Measurements from ENCODE around the gene SLC35F1.

The SLC35F1 gene

DNA sequence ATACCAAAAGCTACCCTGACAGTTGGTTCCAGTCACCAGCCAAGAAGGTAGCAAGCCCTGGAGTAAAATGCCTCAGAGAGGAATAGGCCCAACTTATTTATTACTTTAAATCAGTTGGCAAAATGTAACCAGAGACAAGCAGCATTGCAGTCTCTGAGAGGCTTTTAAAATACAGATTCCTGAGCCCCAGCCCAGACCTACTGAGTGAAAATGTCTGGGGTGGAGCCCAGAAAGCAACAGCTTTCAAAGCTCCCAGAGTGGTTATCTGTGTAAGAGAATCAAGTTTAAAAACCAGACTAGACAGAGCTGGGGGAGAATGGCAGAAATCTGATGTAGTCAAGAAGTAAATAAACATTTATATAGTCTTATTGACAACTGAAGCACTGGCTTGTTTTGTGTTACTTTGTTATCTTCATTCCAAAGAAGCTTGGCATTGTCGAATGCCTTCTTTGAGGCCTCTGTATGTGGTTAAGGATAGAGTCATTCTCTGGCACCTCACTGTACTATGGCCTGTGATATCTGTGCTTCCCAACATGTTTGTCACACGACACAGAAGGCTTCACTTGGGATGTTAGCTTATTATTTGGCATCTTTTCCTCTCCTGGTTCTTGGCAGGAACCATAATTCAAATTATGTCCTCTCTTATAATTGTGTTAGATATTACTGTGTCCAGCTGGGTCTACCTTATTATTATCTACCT lies 313.5 kb downstream of the SLC35F1 start:
- WGBS, 2 experiments: 95 to 97% methylated on average over 2 of the region's 2 CpGs
- Histone ChIP-seq H3K4me1 (ENCODE audit: control insufficient read depth, insufficient read depth, low read length) (no peaks in the 10 kb centered on the region), H3K36me3 (ENCODE audit: control insufficient read depth, insufficient read depth, low read length) (no peaks in the 10 kb centered on the region), H3K27ac (ENCODE audit: insufficient read depth, low read depth, low read length, poor library complexity, severe bottlenecking) (no peak overlapping the region), H3K9me3 (ENCODE audit: control insufficient read depth, low read length) (no peaks in the 10 kb centered on the region), H3K4me3 (ENCODE audit: insufficient read depth, low read depth, low read length) (no peak overlapping the region), H3K27me3 (ENCODE audit: control insufficient read depth, insufficient read depth, low read length, poor library complexity, severe bottlenecking) (no peaks in the 10 kb centered on the region)

DNA sequence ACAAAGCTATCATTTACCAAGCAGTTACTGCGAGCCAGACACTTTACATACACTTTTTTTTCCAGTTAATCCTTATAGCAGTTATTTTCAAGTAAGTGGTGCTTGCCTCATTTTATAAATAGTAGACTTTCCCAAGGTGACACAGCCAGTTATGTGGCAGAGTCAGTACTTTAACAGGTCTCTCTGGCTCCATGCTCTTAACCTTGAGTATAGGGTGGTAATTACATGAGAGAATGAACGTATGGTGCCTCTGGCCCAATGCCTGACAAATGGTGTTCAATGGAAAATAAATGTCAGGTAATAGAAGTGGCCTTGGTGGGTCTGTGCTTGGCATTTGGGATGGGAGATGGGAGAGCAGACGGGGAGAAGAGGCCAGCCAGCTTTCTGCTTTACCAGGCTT lies 316.3 kb downstream of the SLC35F1 start:
- WGBS, 2 experiments: 93 to 95% methylated on average over 2 to 3 of the region's 3 CpGs
- H3K27me3 ChIP-seq (ENCODE audit: control insufficient read depth, insufficient read depth, low read length, poor library complexity, severe bottlenecking): no peaks in the 10 kb centered on the region
- no peaks in the 10 kb centered on the region for H3K4me1 ChIP-seq (ENCODE audit: control insufficient read depth, insufficient read depth, low read length)
- H3K36me3 ChIP-seq (ENCODE audit: control insufficient read depth, insufficient read depth, low read length): no peaks in the 10 kb centered on the region
- H3K4me3 ChIP-seq (ENCODE audit: insufficient read depth, low read depth, low read length): no peak overlapping the region
- H3K9me3 ChIP-seq (ENCODE audit: control insufficient read depth, low read length): no peaks in the 10 kb centered on the region
- no peak overlapping the region for H3K27ac ChIP-seq (ENCODE audit: insufficient read depth, low read depth, low read length, poor library complexity, severe bottlenecking)

DNA sequence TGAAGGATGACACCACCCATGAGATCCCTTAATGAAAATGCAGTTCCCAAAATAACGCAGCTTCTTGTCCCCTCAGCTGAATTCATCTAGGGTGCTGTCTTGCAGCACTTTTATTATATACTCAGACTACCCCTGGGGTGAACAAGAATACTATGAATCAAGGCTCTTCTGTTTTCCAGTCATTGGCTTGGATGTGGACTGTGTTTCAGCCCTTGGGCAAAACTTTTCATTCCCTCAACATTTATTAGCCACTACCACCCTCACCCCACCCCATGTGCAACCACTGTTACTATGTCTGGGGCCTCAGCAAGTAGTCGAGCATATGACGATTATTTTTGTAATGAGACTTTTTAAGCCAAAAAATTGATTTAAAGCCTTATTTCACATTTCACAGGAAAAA lies 321.8 kb downstream of the SLC35F1 start:
- Histone ChIP-seq H3K27me3 (ENCODE audit: control insufficient read depth, insufficient read depth, low read length, poor library complexity, severe bottlenecking) (no peaks in the 10 kb centered on the region), H3K4me3 (ENCODE audit: insufficient read depth, low read depth, low read length) (no peak overlapping the region), H3K4me1 (ENCODE audit: control insufficient read depth, insufficient read depth, low read length) (no peaks in the 10 kb centered on the region), H3K27ac (ENCODE audit: insufficient read depth, low read depth, low read length, poor library complexity, severe bottlenecking) (no peak overlapping the region), H3K36me3 (ENCODE audit: control insufficient read depth, insufficient read depth, low read length) (no peaks in the 10 kb centered on the region), H3K9me3 (ENCODE audit: control insufficient read depth, low read length) (no peaks in the 10 kb centered on the region)
- WGBS, 2 experiments: 48 to 50% methylated on average over 3 of the region's 3 CpGs

DNA sequence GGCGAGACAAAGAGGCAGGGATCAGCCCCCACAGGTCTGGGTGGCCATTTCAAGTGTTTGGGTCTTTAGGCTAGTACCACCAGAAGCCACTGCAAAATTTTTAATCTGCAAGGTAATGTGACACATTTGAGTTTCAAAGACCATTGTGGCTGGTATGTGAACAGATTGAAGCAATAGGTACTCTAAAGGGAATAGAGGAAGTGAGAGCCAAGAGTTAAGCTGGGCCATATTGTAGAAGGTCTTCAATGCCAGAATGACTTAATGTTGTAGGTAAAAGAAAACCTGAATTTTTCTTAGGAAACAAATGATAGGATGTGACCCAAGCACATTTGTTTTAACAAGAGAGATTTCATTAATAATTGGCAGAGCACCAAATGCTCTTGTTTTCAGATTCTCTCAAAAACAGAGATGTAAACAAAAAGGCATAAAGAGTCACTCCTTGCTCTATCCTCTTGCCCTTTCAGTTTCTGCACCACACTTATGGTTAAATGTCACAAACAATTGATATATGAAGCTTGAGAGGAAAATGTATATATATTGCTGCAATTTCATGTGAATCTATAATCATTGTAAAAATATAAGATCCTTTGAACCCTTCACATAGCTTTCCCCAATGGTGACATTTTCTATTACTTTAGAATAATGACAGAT lies 333.9 kb downstream of the SLC35F1 start:
- H3K27me3 ChIP-seq (ENCODE audit: control insufficient read depth, insufficient read depth, low read length, poor library complexity, severe bottlenecking): no peaks in the 10 kb centered on the region
- WGBS, 2 experiments: 95 to 100% methylated on average over 1 of the region's 1 CpG
- H3K27ac ChIP-seq (ENCODE audit: insufficient read depth, low read depth, low read length, poor library complexity, severe bottlenecking): no peak overlapping the region
- H3K4me3 ChIP-seq (ENCODE audit: insufficient read depth, low read depth, low read length): no peak overlapping the region
- no peaks in the 10 kb centered on the region for H3K36me3 ChIP-seq (ENCODE audit: control insufficient read depth, insufficient read depth, low read length)
- H3K9me3 ChIP-seq (ENCODE audit: control insufficient read depth, low read length): no peaks in the 10 kb centered on the region
- H3K4me1 ChIP-seq (ENCODE audit: control insufficient read depth, insufficient read depth, low read length): no peaks in the 10 kb centered on the region

DNA sequence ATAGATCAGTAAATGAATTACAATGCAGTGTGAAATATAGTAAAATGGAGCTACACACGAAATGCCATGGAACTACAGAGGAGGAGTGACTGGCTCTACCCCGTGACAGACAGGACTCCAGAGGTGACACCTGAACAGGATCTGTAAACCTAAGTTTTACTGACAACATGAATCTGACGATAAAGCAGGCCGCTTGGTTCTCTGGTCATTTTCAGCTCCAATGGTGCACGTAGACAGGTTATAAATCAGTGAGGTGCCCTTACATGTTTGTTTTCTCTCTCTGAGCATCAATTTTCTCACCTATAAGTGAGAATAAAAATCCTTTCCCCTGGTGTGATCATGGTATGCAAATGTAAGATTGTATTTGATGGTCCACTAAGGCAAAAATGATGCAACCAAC lies 339.3 kb downstream of the SLC35F1 start:
- Histone ChIP-seq H3K27me3 (ENCODE audit: control insufficient read depth, insufficient read depth, low read length, poor library complexity, severe bottlenecking) (no peaks in the 10 kb centered on the region), H3K27ac (ENCODE audit: insufficient read depth, low read depth, low read length, poor library complexity, severe bottlenecking) (no peak overlapping the region), H3K36me3 (ENCODE audit: control insufficient read depth, insufficient read depth, low read length) (no peaks in the 10 kb centered on the region), H3K4me3 (ENCODE audit: insufficient read depth, low read depth, low read length) (no peak overlapping the region), H3K9me3 (ENCODE audit: control insufficient read depth, low read length) (no peaks in the 10 kb centered on the region), H3K4me1 (ENCODE audit: control insufficient read depth, insufficient read depth, low read length) (peaks cover 3% of the 10 kb centered on the region)
- WGBS, 2 experiments: 96% methylated on average over 5 of the region's 5 CpGs

DNA sequence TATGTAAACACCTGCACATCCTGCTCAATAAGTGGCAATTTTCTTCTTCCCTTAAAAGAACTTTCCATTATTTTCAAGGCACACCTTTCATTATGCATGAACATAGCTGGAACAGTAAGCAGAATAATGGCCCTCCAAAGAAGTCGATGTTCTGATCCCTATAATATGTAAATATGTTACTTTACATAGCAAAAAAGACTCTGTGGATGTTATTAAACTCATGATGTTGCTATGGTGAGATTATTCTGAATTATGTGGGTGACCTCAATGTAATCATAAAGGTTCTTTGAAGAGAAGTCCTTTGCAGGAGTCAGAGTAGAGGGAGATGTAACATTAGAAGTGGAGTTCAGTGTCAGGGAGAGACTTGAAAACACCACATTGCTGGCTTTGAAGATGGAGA lies 341.1 kb downstream of the SLC35F1 start:
- no peaks in the 10 kb centered on the region for H3K36me3 ChIP-seq (ENCODE audit: control insufficient read depth, insufficient read depth, low read length)
- peaks cover 3% of the 10 kb centered on the region for H3K4me1 ChIP-seq (ENCODE audit: control insufficient read depth, insufficient read depth, low read length)
- no peaks in the 10 kb centered on the region for H3K9me3 ChIP-seq (ENCODE audit: control insufficient read depth, low read length)
- no peak overlapping the region for H3K27ac ChIP-seq (ENCODE audit: insufficient read depth, low read depth, low read length, poor library complexity, severe bottlenecking)
- no peak overlapping the region for H3K4me3 ChIP-seq (ENCODE audit: insufficient read depth, low read depth, low read length)
- 100% methylated on average over 1 of the region's 1 CpG; no CpG with 5 or more reads in 1 of the 2 experiments for WGBS, 2 experiments
- no peaks in the 10 kb centered on the region for H3K27me3 ChIP-seq (ENCODE audit: control insufficient read depth, insufficient read depth, low read length, poor library complexity, severe bottlenecking)

DNA sequence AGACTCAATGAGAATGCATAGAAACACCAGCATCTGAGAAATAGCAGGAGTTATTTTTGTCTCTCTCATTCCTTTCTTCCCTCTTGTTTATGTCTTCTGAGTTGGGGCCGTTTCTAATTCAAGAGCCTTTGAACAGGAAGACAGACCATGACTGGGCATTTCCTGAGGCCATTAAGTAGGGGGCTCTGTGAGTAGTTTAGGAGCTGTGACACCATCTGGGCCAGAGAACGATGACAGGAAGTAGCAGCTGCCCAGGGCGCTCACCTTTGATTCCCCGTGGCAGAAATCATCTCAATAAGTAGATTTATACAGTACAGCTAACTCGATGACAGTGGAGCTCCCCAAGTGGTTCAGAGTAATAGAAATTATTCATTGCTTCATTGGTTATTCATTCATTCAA lies 342.6 kb downstream of the SLC35F1 start:
- no peaks in the 10 kb centered on the region for H3K27me3 ChIP-seq (ENCODE audit: control insufficient read depth, insufficient read depth, low read length, poor library complexity, severe bottlenecking)
- H3K27ac ChIP-seq (ENCODE audit: insufficient read depth, low read depth, low read length, poor library complexity, severe bottlenecking): no peak overlapping the region
- WGBS, 2 experiments: 89 to 94% methylated on average over 5 of the region's 5 CpGs
- H3K9me3 ChIP-seq (ENCODE audit: control insufficient read depth, low read length): no peaks in the 10 kb centered on the region
- no peak overlapping the region for H3K4me3 ChIP-seq (ENCODE audit: insufficient read depth, low read depth, low read length)
- no peaks in the 10 kb centered on the region for H3K36me3 ChIP-seq (ENCODE audit: control insufficient read depth, insufficient read depth, low read length)
- H3K4me1 ChIP-seq (ENCODE audit: control insufficient read depth, insufficient read depth, low read length): peaks cover 3% of the 10 kb centered on the region

DNA sequence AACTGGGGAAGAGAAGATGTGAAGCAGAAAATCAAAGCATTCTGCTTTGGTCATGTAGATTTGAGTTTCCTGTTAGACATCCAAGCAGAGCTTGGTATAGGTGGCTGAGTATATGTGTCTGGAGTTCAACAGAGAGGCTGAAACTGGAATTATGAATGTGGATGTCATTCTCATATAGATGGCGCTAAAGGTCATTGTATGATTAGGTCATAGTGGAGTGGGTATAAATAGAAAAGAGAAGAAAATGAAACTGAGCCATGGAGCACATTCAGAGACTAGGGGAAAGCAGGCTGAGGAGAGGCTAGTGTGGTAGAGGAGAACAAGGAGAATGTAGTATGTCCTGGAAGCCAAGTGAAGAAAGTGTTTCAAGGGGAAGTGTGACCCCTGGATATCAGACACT lies 345.4 kb downstream of the SLC35F1 start:
- no peaks in the 10 kb centered on the region for H3K36me3 ChIP-seq (ENCODE audit: control insufficient read depth, insufficient read depth, low read length)
- H3K27ac ChIP-seq (ENCODE audit: insufficient read depth, low read depth, low read length, poor library complexity, severe bottlenecking): no peak overlapping the region
- H3K4me3 ChIP-seq (ENCODE audit: insufficient read depth, low read depth, low read length): no peak overlapping the region
- H3K4me1 ChIP-seq (ENCODE audit: control insufficient read depth, insufficient read depth, low read length): peaks cover 3% of the 10 kb centered on the region
- 91 to 92% methylated on average over 1 of the region's 1 CpG for WGBS, 2 experiments
- no peaks in the 10 kb centered on the region for H3K9me3 ChIP-seq (ENCODE audit: control insufficient read depth, low read length)
- no peaks in the 10 kb centered on the region for H3K27me3 ChIP-seq (ENCODE audit: control insufficient read depth, insufficient read depth, low read length, poor library complexity, severe bottlenecking)

DNA sequence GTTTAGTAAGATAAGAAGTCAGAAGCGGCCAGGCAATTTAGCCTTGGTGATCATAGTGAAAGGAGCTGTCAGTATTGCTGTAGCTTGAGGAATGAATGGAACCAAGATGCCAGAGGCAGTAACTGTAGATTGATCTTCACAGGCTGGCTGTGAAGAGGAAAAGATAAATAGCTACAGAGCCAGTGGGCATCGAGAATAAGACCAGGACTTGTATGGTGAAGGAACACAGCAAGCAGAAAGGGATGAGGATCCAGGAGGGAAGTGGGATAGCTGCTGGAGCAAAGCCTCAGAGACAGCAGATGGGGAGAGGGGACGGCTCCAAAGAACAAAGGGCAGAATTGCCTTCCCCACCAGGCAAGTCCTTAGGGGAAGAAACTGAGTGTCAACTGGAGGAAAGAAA lies 346.7 kb downstream of the SLC35F1 start:
- Histone ChIP-seq H3K9me3 (ENCODE audit: control insufficient read depth, low read length) (no peaks in the 10 kb centered on the region), H3K4me1 (ENCODE audit: control insufficient read depth, insufficient read depth, low read length) (peaks cover 3% of the 10 kb centered on the region), H3K27me3 (ENCODE audit: control insufficient read depth, insufficient read depth, low read length, poor library complexity, severe bottlenecking) (no peaks in the 10 kb centered on the region), H3K36me3 (ENCODE audit: control insufficient read depth, insufficient read depth, low read length) (no peaks in the 10 kb centered on the region), H3K27ac (ENCODE audit: insufficient read depth, low read depth, low read length, poor library complexity, severe bottlenecking) (no peak overlapping the region), H3K4me3 (ENCODE audit: insufficient read depth, low read depth, low read length) (no peak overlapping the region)
- WGBS, 2 experiments: 78 to 85% methylated on average over 3 of the region's 3 CpGs

DNA sequence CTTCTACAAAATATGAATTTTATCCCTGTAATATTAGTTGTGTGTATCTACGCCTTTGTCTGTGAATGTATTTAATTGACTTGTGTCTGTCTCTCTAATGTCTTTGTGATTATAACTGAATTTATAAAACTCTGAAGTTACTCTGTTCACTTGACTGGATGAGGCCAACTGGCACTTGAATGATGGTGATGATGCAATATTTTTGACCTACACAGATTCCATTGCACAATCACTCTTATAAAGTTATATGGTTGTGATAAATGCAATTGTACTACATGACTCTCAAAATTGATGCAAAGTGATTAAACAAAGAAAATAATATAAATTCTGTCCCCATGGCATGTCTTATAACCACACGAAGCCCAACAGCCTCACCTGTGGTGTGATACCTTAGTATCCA lies 353.8 kb downstream of the SLC35F1 start:
- Histone ChIP-seq H3K27me3 (ENCODE audit: control insufficient read depth, insufficient read depth, low read length, poor library complexity, severe bottlenecking) (no peaks in the 10 kb centered on the region), H3K4me3 (ENCODE audit: insufficient read depth, low read depth, low read length) (no peak overlapping the region), H3K9me3 (ENCODE audit: control insufficient read depth, low read length) (no peaks in the 10 kb centered on the region), H3K36me3 (ENCODE audit: control insufficient read depth, insufficient read depth, low read length) (peaks cover 4% of the 10 kb centered on the region), H3K27ac (ENCODE audit: insufficient read depth, low read depth, low read length, poor library complexity, severe bottlenecking) (no peak overlapping the region), H3K4me1 (ENCODE audit: control insufficient read depth, insufficient read depth, low read length) (no peaks in the 10 kb centered on the region)
- WGBS, 2 experiments: 95 to 97% methylated on average over 2 of the region's 2 CpGs
